ENCODE data around the gene PRLHR. TPM values are rescaled to one million over a fixed set of nuclear protein-coding genes. Genes with fewer than 3 reads are reported as not detected.

Gene PRLHR
- total RNA-seq, 6 donors from 2014 or later = 2.1 TPM; not detected in 5

DNA sequence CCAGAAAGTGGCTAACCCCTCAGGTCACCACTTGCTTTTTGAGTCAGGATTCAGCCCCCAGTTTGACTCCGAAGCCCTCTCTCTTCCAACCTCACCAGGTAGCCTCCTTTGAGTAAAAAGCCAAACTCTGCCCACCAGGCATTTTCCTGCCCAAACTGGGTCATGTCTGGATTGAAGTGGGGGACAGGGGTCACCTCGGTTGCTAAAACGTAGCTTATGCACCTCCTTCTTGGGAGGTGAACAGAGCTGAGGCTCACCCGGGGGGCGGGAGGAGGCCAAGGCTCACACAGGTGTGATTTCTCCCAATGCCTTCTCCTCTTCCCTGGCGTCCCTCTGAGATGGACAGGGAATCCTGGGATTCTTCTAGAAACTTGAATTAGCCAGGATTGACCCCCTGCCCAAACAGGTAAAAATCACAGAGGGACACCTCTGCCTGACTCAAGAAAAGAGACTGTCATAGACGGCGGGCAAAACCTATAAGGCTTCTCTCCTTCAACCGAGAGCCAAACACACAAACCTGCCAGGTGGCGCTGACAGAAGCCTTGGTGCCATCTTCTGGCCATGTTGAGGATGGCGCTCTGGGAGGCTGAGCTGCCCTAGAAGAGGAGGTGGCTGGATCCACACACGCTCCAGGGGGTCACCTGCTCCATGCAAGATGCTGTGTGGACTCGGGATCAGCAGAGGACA is 51.6 kb downstream of the PRLHR start:
- TF ChIP-seq POLR2A (IDR thresholded peaks at IDR 0.05) (no peak), POLR2AphosphoS5 (IDR thresholded peaks at IDR 0.05) (no peak), EP300 (IDR thresholded peaks at IDR 0.05) (no peak)
- TF ChIP-seq, protein P1, sequence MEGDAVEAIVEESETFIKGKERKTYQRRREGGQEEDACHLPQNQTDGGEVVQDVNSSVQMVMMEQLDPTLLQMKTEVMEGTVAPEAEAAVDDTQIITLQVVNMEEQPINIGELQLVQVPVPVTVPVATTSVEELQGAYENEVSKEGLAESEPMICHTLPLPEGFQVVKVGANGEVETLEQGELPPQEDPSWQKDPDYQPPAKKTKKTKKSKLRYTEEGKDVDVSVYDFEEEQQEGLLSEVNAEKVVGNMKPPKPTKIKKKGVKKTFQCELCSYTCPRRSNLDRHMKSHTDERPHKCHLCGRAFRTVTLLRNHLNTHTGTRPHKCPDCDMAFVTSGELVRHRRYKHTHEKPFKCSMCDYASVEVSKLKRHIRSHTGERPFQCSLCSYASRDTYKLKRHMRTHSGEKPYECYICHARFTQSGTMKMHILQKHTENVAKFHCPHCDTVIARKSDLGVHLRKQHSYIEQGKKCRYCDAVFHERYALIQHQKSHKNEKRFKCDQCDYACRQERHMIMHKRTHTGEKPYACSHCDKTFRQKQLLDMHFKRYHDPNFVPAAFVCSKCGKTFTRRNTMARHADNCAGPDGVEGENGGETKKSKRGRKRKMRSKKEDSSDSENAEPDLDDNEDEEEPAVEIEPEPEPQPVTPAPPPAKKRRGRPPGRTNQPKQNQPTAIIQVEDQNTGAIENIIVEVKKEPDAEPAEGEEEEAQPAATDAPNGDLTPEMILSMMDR (IDR thresholded peaks at IDR 0.05) = peak in 4 of 6 experiments; percentile 32 to 51 (median 42)
- 27 to 30% methylated on average over 13 of the region's 13 CpGs for WGBS, 2 donors
- Histone ChIP-seq H3K36me3 (no peaks in the 10 kb centered on the region), H3K4me3 (no peak overlapping the region), H3K4me1 (no peaks in the 10 kb centered on the region), H3K27me3 (no peaks in the 10 kb centered on the region), H3K27ac (no peak overlapping the region), H3K9me3 (no peaks in the 10 kb centered on the region)
- peak; percentile 63 to 68 for ATAC-seq (ENCODE audit: low FRiP score in 2 of 2)
- DNase-seq = peak in 1 of 2 donors; percentile 48

DNA sequence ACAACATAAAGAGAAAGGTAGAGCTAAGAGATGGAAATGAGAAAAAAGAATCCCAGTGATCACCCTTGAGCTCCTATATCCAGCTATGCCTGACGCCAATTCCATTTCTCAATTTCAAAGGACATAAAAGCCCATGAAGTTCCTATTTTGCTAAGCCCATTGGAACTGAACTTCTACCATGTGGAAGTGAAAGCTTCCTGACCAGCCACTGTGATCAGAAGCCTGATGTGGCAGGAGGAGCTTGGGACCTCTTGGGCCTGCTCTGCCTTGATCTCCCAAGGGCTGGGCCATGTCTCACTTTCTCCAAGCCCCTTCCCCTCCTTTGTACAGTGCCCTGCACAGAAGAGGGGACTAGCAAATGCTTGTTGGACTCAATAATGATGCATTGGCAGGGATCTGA is 52.7 kb downstream of the PRLHR start:
- H3K27me3 ChIP-seq = no peaks in the 10 kb centered on the region
- H3K36me3 ChIP-seq = no peaks in the 10 kb centered on the region
- no peaks in the 10 kb centered on the region for H3K4me1 ChIP-seq
- H3K9me3 ChIP-seq = no peaks in the 10 kb centered on the region
- H3K4me3 ChIP-seq = no peak overlapping the region
- H3K27ac ChIP-seq = no peak overlapping the region
- no peak for TF ChIP-seq EP300 (IDR thresholded peaks at IDR 0.05)
- TF ChIP-seq, protein P1 (IDR thresholded peaks at IDR 0.05) = no peak
- TF ChIP-seq POLR2AphosphoS5 (IDR thresholded peaks at IDR 0.05) = no peak
- TF ChIP-seq POLR2A (IDR thresholded peaks at IDR 0.05) = no peak
- peak in 1 of 2 donors; percentile 16 for ATAC-seq (ENCODE audit: low FRiP score in 2 of 2)
- WGBS, 2 donors = 71 to 74% methylated on average over 1 of the region's 1 CpG
- no peak for DNase-seq

DNA sequence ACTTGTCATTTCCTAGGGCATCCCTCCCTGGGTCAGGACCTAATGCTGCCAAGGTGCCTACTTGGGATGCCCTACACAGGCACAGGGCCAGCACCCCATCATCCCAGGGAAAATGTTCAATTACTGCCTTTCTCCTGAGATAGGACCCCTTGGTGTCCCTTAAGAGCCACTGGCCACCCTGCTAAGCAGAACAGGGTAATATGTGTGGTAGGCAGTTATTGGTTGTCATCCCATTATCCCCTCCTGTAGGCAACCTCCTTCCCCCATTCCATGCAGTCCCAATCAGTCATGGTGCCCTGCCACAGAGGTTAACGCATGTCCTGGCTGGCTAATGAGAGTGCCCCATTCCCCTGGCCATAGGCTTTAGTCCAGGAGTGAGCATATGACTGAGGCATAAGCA is 53.2 kb downstream of the PRLHR start:
- no peak overlapping the region for H3K4me3 ChIP-seq
- WGBS, 2 donors = 83 to 100% methylated on average over 1 of the region's 1 CpG
- TF ChIP-seq POLR2A (IDR thresholded peaks at IDR 0.05) = no peak
- no peak overlapping the region for H3K27ac ChIP-seq
- H3K4me1 ChIP-seq = no peaks in the 10 kb centered on the region
- H3K9me3 ChIP-seq = no peaks in the 10 kb centered on the region
- H3K36me3 ChIP-seq = no peaks in the 10 kb centered on the region
- no peaks in the 10 kb centered on the region for H3K27me3 ChIP-seq
- DNase-seq (no peak), ATAC-seq (ENCODE audit: low FRiP score in 2 of 2) (no peak)

DNA sequence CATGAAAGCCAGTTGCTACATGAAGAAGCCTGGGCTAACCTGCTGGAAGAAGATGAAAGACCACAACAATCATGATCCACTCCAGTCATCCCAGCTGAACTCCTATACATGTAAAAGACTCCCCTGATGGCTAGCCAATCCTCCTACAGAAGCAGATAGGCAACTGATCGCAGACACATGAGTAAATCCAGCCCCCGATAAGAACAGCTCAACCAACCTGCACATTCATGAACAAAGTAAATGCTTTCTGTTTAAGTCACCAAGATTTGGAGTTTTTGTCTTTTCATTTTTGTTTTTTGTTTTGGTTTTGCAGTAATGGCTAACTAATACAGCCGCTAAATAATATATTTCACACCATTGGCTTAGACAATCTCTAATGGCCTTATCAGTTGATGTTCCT is 53.7 kb downstream of the PRLHR start:
- no peak for ATAC-seq (ENCODE audit: low FRiP score in 2 of 2)
- WGBS, 2 donors = 92 to 97% methylated on average over 3 of the region's 3 CpGs

More for the DNA sequence above, 53.7 kb downstream of the PRLHR start:
- no peak overlapping the region for H3K27ac ChIP-seq
- no peaks in the 10 kb centered on the region for H3K27me3 ChIP-seq
- no peaks in the 10 kb centered on the region for H3K4me1 ChIP-seq
- H3K9me3 ChIP-seq = no peaks in the 10 kb centered on the region
- DNase-seq = no peak
- no peak overlapping the region for H3K4me3 ChIP-seq
- TF ChIP-seq EP300 (IDR thresholded peaks at IDR 0.05) (no peak), POLR2AphosphoS5 (IDR thresholded peaks at IDR 0.05) (no peak)
- TF ChIP-seq, protein P1 (IDR thresholded peaks at IDR 0.05) = no peak
- no peaks in the 10 kb centered on the region for H3K36me3 ChIP-seq

Other genes starting within 250 kb of the PRLHR start
- 10 to 100 TPM; 23.3 to 44.0 (median 38.2) TPM for gene CACUL1, start 159.3 kb upstream of the PRLHR start, total RNA-seq

All from upper lobe of left lung (tissue), 6 donors.